Measurements from ENCODE around the gene PCDHB10. TPM values are rescaled to one million over a fixed set of nuclear protein-coding genes. Genes with fewer than 3 reads are reported as not detected.
"Not testable (repeated sequence)": the region's sequence is repeated elsewhere in the genome, so short reads cannot be mapped to it uniquely, and the experiment has no call there.

Gene PCDHB10
- total RNA-seq, 1 experiment from 2014 or later: not detected

DNA sequence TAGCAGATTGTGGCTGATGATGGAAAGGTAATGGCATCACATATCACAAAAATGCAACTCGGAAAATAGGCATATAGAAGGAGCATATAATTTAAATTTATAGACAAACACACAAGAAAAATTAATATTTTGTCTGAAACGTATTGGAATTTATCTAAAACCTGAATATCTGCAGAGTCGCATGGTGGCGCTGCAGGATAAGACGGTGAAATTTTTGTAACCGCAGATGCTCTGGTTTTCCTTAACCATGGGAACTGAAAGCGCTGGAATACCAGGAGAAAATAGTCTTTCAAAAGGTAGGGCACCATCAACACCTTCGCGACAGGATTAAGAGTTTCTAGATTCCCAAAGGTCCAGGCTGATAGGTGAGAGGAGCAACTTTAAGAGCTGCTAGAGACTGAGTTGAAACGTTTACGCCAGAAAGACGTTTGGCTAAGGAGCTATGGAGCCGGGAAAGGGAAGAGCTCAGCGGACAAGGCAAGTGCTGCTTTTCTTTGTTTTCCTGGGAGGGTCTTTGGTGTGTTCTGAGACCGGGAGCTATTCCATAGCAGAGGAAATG is 42.0 kb downstream of the PCDHB10 start:
- intact Hi-C loops (cut with micrococcal nuclease; ENCODE audit: unreplicated experiment): no loop called here
- Histone ChIP-seq H3K27ac (no peak overlapping the region), H3K27me3 (ENCODE audit: insufficient read depth, low read depth) (no peaks in the 10 kb centered on the region; the same call in 1 of the 2 replicates), H2AFZ (peak overlapping the region; percentile 66; the same call in 1 of the 2 replicates), H3K4me3 (no peak overlapping the region; the same call in 1 of the 2 replicates), H3K4me2 (peak overlapping the region; percentile 1; the same call in 1 of the 2 replicates), H3F3A (ENCODE audit: insufficient read depth, low read depth) (no peaks in the 10 kb centered on the region), H3K79me2 (ENCODE audit: low read depth) (no peaks in the 10 kb centered on the region), H3K9me2 (ENCODE audit: insufficient read depth) (no peaks in the 10 kb centered on the region), H3K4me1 (replicated peaks; ENCODE audit: insufficient read depth) (no peaks in the 10 kb centered on the region), H3K36me3 (ENCODE audit: low read depth) (no peaks in the 10 kb centered on the region), H3K9me3 (ENCODE audit: insufficient read depth, low read depth) (no peaks in the 10 kb centered on the region; the same call in 1 of the 2 replicates), H4K20me1 (ENCODE audit: insufficient read depth) (no peaks in the 10 kb centered on the region)
- no TSS peak for BruUV-seq (replicated peaks)
- ChIA-PET CTCF (interaction anchor here (1.6 kb wide), 1 partner anchor 333 kb away, joined by 4 read pairs; no protein-coding TSS in a partner anchor), POLR2A (ENCODE audit: unreplicated experiment) (no interaction called here)
- TF ChIP-seq, protein P1, sequence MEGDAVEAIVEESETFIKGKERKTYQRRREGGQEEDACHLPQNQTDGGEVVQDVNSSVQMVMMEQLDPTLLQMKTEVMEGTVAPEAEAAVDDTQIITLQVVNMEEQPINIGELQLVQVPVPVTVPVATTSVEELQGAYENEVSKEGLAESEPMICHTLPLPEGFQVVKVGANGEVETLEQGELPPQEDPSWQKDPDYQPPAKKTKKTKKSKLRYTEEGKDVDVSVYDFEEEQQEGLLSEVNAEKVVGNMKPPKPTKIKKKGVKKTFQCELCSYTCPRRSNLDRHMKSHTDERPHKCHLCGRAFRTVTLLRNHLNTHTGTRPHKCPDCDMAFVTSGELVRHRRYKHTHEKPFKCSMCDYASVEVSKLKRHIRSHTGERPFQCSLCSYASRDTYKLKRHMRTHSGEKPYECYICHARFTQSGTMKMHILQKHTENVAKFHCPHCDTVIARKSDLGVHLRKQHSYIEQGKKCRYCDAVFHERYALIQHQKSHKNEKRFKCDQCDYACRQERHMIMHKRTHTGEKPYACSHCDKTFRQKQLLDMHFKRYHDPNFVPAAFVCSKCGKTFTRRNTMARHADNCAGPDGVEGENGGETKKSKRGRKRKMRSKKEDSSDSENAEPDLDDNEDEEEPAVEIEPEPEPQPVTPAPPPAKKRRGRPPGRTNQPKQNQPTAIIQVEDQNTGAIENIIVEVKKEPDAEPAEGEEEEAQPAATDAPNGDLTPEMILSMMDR (conservative IDR thresholded peaks at IDR 0.05): peak; percentile 44
- no peak for TF ChIP-seq EZH2 (IDR thresholded peaks at IDR 0.05; ENCODE audit: low read depth)
- DNase-seq: peak in 1 of 2 experiments; percentile 7

GRCh38 chr5:141235922-141236321 is 43.8 kb downstream of the PCDHB10 start:
- H3K9me2 ChIP-seq (ENCODE audit: insufficient read depth); H3K9me3 ChIP-seq (ENCODE audit: insufficient read depth, low read depth); POLR2A ChIA-PET (ENCODE audit: unreplicated experiment); intact Hi-C loops (cut with micrococcal nuclease; ENCODE audit: unreplicated experiment); H3K36me3 ChIP-seq (ENCODE audit: low read depth); DNase-seq; H3K79me2 ChIP-seq (ENCODE audit: low read depth); BruUV-seq (replicated peaks); H3K4me2 ChIP-seq; H3K27ac ChIP-seq; H4K20me1 ChIP-seq (ENCODE audit: insufficient read depth); H2AFZ ChIP-seq; H3F3A ChIP-seq (ENCODE audit: insufficient read depth, low read depth); H3K27me3 ChIP-seq (ENCODE audit: insufficient read depth, low read depth); H3K4me3 ChIP-seq; H3K4me1 ChIP-seq (replicated peaks; ENCODE audit: insufficient read depth); CTCF ChIA-PET: not testable (repeated sequence)

DNA sequence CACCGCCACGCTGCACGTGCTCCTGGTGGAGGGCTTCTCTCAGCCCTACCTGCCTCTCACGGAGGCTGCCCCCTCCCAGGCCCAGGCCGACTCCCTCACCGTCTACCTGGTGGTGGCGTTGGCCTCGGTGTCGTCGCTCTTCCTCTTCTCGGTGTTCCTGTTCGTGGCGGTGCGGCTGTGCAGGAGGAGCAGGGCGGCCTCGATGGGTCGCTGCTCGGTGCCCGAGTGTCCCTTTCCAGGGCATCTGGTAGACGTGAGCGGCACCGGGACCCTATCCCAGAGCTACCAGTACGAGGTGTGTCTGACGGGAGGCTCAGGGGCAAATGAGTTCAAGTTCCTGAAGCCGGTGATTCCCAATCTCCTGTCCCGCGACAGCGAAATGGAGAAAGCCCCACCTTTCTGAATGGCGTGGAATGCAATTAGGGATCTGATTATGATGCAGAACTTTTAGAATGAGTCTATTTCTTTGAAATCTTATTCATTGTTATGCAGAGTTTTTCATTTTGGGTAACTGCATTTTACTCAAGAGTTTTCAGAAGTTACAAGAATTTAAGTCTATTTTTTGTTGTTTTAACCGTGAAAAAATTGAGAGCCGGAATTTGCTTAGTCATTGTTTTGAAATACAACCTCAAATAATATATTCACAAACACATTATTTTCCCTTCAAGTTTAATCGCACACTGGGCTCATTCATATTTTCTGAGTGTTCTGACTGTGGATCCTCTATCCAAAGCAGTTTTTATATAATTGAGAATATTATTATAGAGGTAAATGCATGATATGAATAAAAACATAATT is 44.6 kb downstream of the PCDHB10 start:
- ChIA-PET POLR2A (ENCODE audit: unreplicated experiment) (no interaction called here), CTCF (no interaction called here)
- no peaks in the 10 kb centered on the region for H3K36me3 ChIP-seq (ENCODE audit: low read depth)
- H3K4me2 ChIP-seq: no peak overlapping the region
- no peaks in the 10 kb centered on the region for H3K4me1 ChIP-seq (replicated peaks; ENCODE audit: insufficient read depth)
- no peaks in the 10 kb centered on the region for H3F3A ChIP-seq (ENCODE audit: insufficient read depth, low read depth)
- peaks cover 3% of the 10 kb centered on the region; the same call in 1 of the 2 replicates for H3K27me3 ChIP-seq (ENCODE audit: insufficient read depth, low read depth)
- intact Hi-C loops (cut with micrococcal nuclease; ENCODE audit: unreplicated experiment): no loop called here
- H3K27ac ChIP-seq: no peak overlapping the region
- H3K4me3 ChIP-seq: no peak overlapping the region
- H3K79me2 ChIP-seq (ENCODE audit: low read depth): no peaks in the 10 kb centered on the region
- DNase-seq: no peak
- BruUV-seq (replicated peaks): no TSS peak
- no peaks in the 10 kb centered on the region for H3K9me3 ChIP-seq (ENCODE audit: insufficient read depth, low read depth)
- no peak overlapping the region for H2AFZ ChIP-seq
- no peaks in the 10 kb centered on the region for H3K9me2 ChIP-seq (ENCODE audit: insufficient read depth)
- H4K20me1 ChIP-seq (ENCODE audit: insufficient read depth): no peaks in the 10 kb centered on the region
- no peak for TF ChIP-seq EZH2 (IDR thresholded peaks at IDR 0.05; ENCODE audit: low read depth)
- TF ChIP-seq, protein P1 (conservative IDR thresholded peaks at IDR 0.05): no peak

Data from PC-9 (cell line).